NCI-H774 (cell line): ENCODE results near the gene SLC8A1.

Source experiments
- DNase-seq: peaks from one replicate; lab custom pipeline; 2025; lab: John Stamatoyannopoulos, UW

The SLC8A1 gene

GRCh38 chr2:40230707-40231432 lies 221.0 kb downstream of the SLC8A1 start:
- no peak for DNase-seq

GRCh38 chr2:40230186-40230585 lies 221.7 kb downstream of the SLC8A1 start:
- DNase-seq: no peak

- DNase-seq: no peak
Measured at GRCh38 chr2:40228310-40228709, 223.6 kb downstream of the SLC8A1 start.

- no peak for DNase-seq
Measured at GRCh38 chr2:40227210-40227609, 224.7 kb downstream of the SLC8A1 start.

- no peak for DNase-seq
Measured at GRCh38 chr2:40226637-40227036, 225.3 kb downstream of the SLC8A1 start.

- DNase-seq: no peak
Measured at GRCh38 chr2:40225670-40226210, 226.2 kb downstream of the SLC8A1 start.

GRCh38 chr2:40224318-40224717 lies 227.6 kb downstream of the SLC8A1 start:
- DNase-seq: no peak

- DNase-seq: no peak
Measured at GRCh38 chr2:40220177-40220925, 231.5 kb downstream of the SLC8A1 start.

GRCh38 chr2:40219141-40219540 lies 232.7 kb downstream of the SLC8A1 start:
- no peak for DNase-seq

GRCh38 chr2:40218679-40219078 lies 233.2 kb downstream of the SLC8A1 start:
- DNase-seq: no peak

GRCh38 chr2:40213619-40214018 lies 238.3 kb downstream of the SLC8A1 start:
- DNase-seq: no peak

- DNase-seq: no peak
Measured at GRCh38 chr2:40213071-40213470, 238.8 kb downstream of the SLC8A1 start.

GRCh38 chr2:40210968-40211353 lies 240.9 kb downstream of the SLC8A1 start:
- no peak for DNase-seq

- DNase-seq: no peak
Measured at GRCh38 chr2:40210344-40210967, 241.4 kb downstream of the SLC8A1 start.

GRCh38 chr2:40209761-40210160 lies 242.1 kb downstream of the SLC8A1 start:
- no peak for DNase-seq

- DNase-seq: no peak
Measured at GRCh38 chr2:40208463-40208862, 243.4 kb downstream of the SLC8A1 start.

- DNase-seq: no peak
Measured at GRCh38 chr2:40204268-40204667, 247.6 kb downstream of the SLC8A1 start.

GRCh38 chr2:40202798-40203400 lies 249.0 kb downstream of the SLC8A1 start:
- DNase-seq: no peak

GRCh38 chr2:40201425-40201824 lies 250.5 kb downstream of the SLC8A1 start:
- no peak for DNase-seq

- no peak for DNase-seq
Measured at GRCh38 chr2:40200366-40200915, 251.4 kb downstream of the SLC8A1 start.

- DNase-seq: no peak
Measured at GRCh38 chr2:40199771-40200170, 252.1 kb downstream of the SLC8A1 start.

- no peak for DNase-seq
Measured at GRCh38 chr2:40197121-40197520, 254.8 kb downstream of the SLC8A1 start.
